ENCODE data around the gene DPP8.

DNA sequence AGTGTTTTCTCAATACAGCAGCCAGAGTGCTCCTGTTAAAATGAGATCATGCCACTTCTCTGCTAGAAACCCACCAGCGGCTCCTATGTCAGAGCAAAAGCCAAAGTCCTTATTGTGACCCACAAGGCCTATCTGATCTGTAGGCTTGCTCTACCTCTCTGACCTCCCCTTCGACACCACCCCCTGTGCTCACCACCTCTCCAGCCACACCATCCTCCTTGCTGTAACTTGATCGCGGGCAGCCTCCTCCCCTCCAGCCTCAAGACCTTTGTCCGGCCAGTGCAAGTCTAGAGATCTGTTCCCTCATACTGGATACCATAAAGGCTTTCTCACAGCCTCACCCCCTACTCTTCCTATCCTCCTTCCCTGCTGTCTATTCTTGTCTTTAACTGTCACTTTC, 92.8 kb downstream of the DPP8 start:
- TF ChIP-seq, protein P1, sequence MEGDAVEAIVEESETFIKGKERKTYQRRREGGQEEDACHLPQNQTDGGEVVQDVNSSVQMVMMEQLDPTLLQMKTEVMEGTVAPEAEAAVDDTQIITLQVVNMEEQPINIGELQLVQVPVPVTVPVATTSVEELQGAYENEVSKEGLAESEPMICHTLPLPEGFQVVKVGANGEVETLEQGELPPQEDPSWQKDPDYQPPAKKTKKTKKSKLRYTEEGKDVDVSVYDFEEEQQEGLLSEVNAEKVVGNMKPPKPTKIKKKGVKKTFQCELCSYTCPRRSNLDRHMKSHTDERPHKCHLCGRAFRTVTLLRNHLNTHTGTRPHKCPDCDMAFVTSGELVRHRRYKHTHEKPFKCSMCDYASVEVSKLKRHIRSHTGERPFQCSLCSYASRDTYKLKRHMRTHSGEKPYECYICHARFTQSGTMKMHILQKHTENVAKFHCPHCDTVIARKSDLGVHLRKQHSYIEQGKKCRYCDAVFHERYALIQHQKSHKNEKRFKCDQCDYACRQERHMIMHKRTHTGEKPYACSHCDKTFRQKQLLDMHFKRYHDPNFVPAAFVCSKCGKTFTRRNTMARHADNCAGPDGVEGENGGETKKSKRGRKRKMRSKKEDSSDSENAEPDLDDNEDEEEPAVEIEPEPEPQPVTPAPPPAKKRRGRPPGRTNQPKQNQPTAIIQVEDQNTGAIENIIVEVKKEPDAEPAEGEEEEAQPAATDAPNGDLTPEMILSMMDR (IDR thresholded peaks at IDR 0.05; ENCODE audit: low read length), result no peak
- no peak for TF ChIP-seq EZH2 (IDR thresholded peaks at IDR 0.05; ENCODE audit: borderline replicate concordance, low read length)

All from OCI-LY1 (cell line).